ENCODE measurements around the gene ARF3.
A peak's percentile ranks its signal among the peaks of the same experiment; 100 is the strongest.
"Not testable (repeated sequence)": the region's sequence is repeated elsewhere in the genome, so short reads cannot be mapped to it uniquely, and the experiment has no call there.

The ARF3 gene

GRCh38 chr12:48910196-48910595, 47.1 kb downstream of the ARF3 start:
- FAIRE-seq: no peak
- no peak for DNase-seq (ENCODE audit: insufficient read length)
- TF ChIP-seq TAF1 (IDR thresholded peaks at IDR 0.05; ENCODE audit: borderline replicate concordance, low read depth, low read length) (no peak), POLR2A (IDR thresholded peaks at IDR 0.05; ENCODE audit: low read depth, low read length) (no peak), POLR2AphosphoS5 (IDR thresholded peaks at IDR 0.05; ENCODE audit: low read depth, low read length) (no peak)

- FAIRE-seq; DNase-seq (ENCODE audit: insufficient read length): not testable (repeated sequence)
Observed at GRCh38 chr12:48909698-48910097, 47.6 kb downstream of the ARF3 start.

GRCh38 chr12:48907245-48907644, 50.0 kb downstream of the ARF3 start:
- FAIRE-seq: no peak
- no peak for DNase-seq (ENCODE audit: insufficient read length)
- no peak for TF ChIP-seq POLR2AphosphoS5 (IDR thresholded peaks at IDR 0.05; ENCODE audit: low read depth, low read length)
- TF ChIP-seq TAF1 (IDR thresholded peaks at IDR 0.05; ENCODE audit: borderline replicate concordance, low read depth, low read length): no peak
- no peak for TF ChIP-seq POLR2A (IDR thresholded peaks at IDR 0.05; ENCODE audit: low read depth, low read length)

- TF ChIP-seq POLR2A (IDR thresholded peaks at IDR 0.05; ENCODE audit: low read depth, low read length): no peak
- no peak for TF ChIP-seq POLR2AphosphoS5 (IDR thresholded peaks at IDR 0.05; ENCODE audit: low read depth, low read length)
- no peak for TF ChIP-seq TAF1 (IDR thresholded peaks at IDR 0.05; ENCODE audit: borderline replicate concordance, low read depth, low read length)
- peak; percentile 84 for FAIRE-seq
- DNase-seq (ENCODE audit: insufficient read length): peak; percentile 46
Observed at GRCh38 chr12:48903982-48904411, 53.3 kb downstream of the ARF3 start.

GRCh38 chr12:48903363-48903981, 53.8 kb downstream of the ARF3 start:
- DNase-seq (ENCODE audit: insufficient read length) (no peak), FAIRE-seq (no peak)
- TF ChIP-seq TAF1 (IDR thresholded peaks at IDR 0.05; ENCODE audit: borderline replicate concordance, low read depth, low read length) (no peak), POLR2AphosphoS5 (IDR thresholded peaks at IDR 0.05; ENCODE audit: low read depth, low read length) (no peak), POLR2A (IDR thresholded peaks at IDR 0.05; ENCODE audit: low read depth, low read length) (no peak)

GRCh38 chr12:48901278-48901677, 56.0 kb downstream of the ARF3 start:
- FAIRE-seq (no peak), DNase-seq (ENCODE audit: insufficient read length) (peak; percentile 27)
- TF ChIP-seq POLR2AphosphoS5 (IDR thresholded peaks at IDR 0.05; ENCODE audit: low read depth, low read length) (no peak), POLR2A (IDR thresholded peaks at IDR 0.05; ENCODE audit: low read depth, low read length) (no peak), TAF1 (IDR thresholded peaks at IDR 0.05; ENCODE audit: borderline replicate concordance, low read depth, low read length) (no peak)

GRCh38 chr12:48899651-48900050, 57.6 kb downstream of the ARF3 start:
- no peak for FAIRE-seq
- TF ChIP-seq POLR2A (IDR thresholded peaks at IDR 0.05; ENCODE audit: low read depth, low read length): no peak
- no peak for TF ChIP-seq POLR2AphosphoS5 (IDR thresholded peaks at IDR 0.05; ENCODE audit: low read depth, low read length)
- no peak for TF ChIP-seq TAF1 (IDR thresholded peaks at IDR 0.05; ENCODE audit: borderline replicate concordance, low read depth, low read length)
- no peak for DNase-seq (ENCODE audit: insufficient read length)

GRCh38 chr12:48894271-48894670, 63.0 kb downstream of the ARF3 start:
- DNase-seq (ENCODE audit: insufficient read length) (no peak), FAIRE-seq (no peak)
- TF ChIP-seq POLR2AphosphoS5 (IDR thresholded peaks at IDR 0.05; ENCODE audit: low read depth, low read length) (no peak), POLR2A (IDR thresholded peaks at IDR 0.05; ENCODE audit: low read depth, low read length) (no peak), TAF1 (IDR thresholded peaks at IDR 0.05; ENCODE audit: borderline replicate concordance, low read depth, low read length) (no peak)

- FAIRE-seq: no peak
Observed at GRCh38 chr12:48890657-48891418, 66.4 kb downstream of the ARF3 start.

GRCh38 chr12:48889679-48890078, 67.6 kb downstream of the ARF3 start:
- FAIRE-seq (no peak), DNase-seq (ENCODE audit: insufficient read length) (no peak)
- TF ChIP-seq POLR2A (IDR thresholded peaks at IDR 0.05; ENCODE audit: low read depth, low read length): no peak
- no peak for TF ChIP-seq TAF1 (IDR thresholded peaks at IDR 0.05; ENCODE audit: borderline replicate concordance, low read depth, low read length)
- TF ChIP-seq POLR2AphosphoS5 (IDR thresholded peaks at IDR 0.05; ENCODE audit: low read depth, low read length): no peak

More at GRCh38 chr12:48890657-48891418, 66.4 kb downstream of the ARF3 start:
- peak; percentile 51 for DNase-seq (ENCODE audit: insufficient read length)
- TF ChIP-seq TAF1 (IDR thresholded peaks at IDR 0.05; ENCODE audit: borderline replicate concordance, low read depth, low read length) (no peak), POLR2A (IDR thresholded peaks at IDR 0.05; ENCODE audit: low read depth, low read length) (no peak), POLR2AphosphoS5 (IDR thresholded peaks at IDR 0.05; ENCODE audit: low read depth, low read length) (no peak)

Data from GM12892 (cell line).